Measurements from ENCODE around the gene CORT. TPM values are rescaled to one million over a fixed set of nuclear protein-coding genes. Genes with fewer than 3 reads are reported as not detected.

CORT gene
- total RNA-seq, 1 experiment from 2014 or later, result 1.6 TPM

GRCh38 chr1:10440794-10441193 lies 9.0 kb upstream of the CORT start:
- ChIA-PET CTCF (no interaction called here), POLR2A (ENCODE audit: unreplicated experiment) (no interaction called here)
- Histone ChIP-seq H3K4me1 (replicated peaks; ENCODE audit: insufficient read depth) (no peaks in the 10 kb centered on the region), H3K36me3 (ENCODE audit: low read depth) (no peaks in the 10 kb centered on the region), H2AFZ (no peak overlapping the region), H3K27me3 (ENCODE audit: insufficient read depth, low read depth) (no peaks in the 10 kb centered on the region), H3K27ac (no peak overlapping the region), H3K4me2 (no peak overlapping the region), H4K20me1 (ENCODE audit: insufficient read depth) (no peaks in the 10 kb centered on the region), H3K9me3 (ENCODE audit: insufficient read depth, low read depth) (no peaks in the 10 kb centered on the region), H3K9me2 (ENCODE audit: insufficient read depth) (no peaks in the 10 kb centered on the region), H3F3A (ENCODE audit: insufficient read depth, low read depth) (no peaks in the 10 kb centered on the region), H3K4me3 (no peak overlapping the region), H3K79me2 (ENCODE audit: low read depth) (no peaks in the 10 kb centered on the region)
- DNase-seq, result no peak
- intact Hi-C loops (cut with micrococcal nuclease; ENCODE audit: unreplicated experiment), result no loop called here
- no peak for TF ChIP-seq EZH2 (IDR thresholded peaks at IDR 0.05; ENCODE audit: low read depth)
- TF ChIP-seq, protein P1, sequence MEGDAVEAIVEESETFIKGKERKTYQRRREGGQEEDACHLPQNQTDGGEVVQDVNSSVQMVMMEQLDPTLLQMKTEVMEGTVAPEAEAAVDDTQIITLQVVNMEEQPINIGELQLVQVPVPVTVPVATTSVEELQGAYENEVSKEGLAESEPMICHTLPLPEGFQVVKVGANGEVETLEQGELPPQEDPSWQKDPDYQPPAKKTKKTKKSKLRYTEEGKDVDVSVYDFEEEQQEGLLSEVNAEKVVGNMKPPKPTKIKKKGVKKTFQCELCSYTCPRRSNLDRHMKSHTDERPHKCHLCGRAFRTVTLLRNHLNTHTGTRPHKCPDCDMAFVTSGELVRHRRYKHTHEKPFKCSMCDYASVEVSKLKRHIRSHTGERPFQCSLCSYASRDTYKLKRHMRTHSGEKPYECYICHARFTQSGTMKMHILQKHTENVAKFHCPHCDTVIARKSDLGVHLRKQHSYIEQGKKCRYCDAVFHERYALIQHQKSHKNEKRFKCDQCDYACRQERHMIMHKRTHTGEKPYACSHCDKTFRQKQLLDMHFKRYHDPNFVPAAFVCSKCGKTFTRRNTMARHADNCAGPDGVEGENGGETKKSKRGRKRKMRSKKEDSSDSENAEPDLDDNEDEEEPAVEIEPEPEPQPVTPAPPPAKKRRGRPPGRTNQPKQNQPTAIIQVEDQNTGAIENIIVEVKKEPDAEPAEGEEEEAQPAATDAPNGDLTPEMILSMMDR (conservative IDR thresholded peaks at IDR 0.05), result no peak
- no TSS peak for BruUV-seq (replicated peaks)

GRCh38 chr1:10444248-10444647 lies 5.6 kb upstream of the CORT start:
- no peak for DNase-seq
- Histone ChIP-seq H2AFZ (no peak overlapping the region), H3F3A (ENCODE audit: insufficient read depth, low read depth) (no peaks in the 10 kb centered on the region), H3K27me3 (ENCODE audit: insufficient read depth, low read depth) (no peaks in the 10 kb centered on the region), H3K4me2 (no peak overlapping the region), H3K4me3 (no peak overlapping the region), H3K4me1 (replicated peaks; ENCODE audit: insufficient read depth) (no peaks in the 10 kb centered on the region), H4K20me1 (ENCODE audit: insufficient read depth) (no peaks in the 10 kb centered on the region), H3K9me2 (ENCODE audit: insufficient read depth) (no peaks in the 10 kb centered on the region), H3K36me3 (ENCODE audit: low read depth) (no peaks in the 10 kb centered on the region), H3K79me2 (ENCODE audit: low read depth) (no peaks in the 10 kb centered on the region), H3K9me3 (ENCODE audit: insufficient read depth, low read depth) (no peaks in the 10 kb centered on the region), H3K27ac (no peak overlapping the region)
- CTCF ChIA-PET, result interaction anchor here (0.6 kb wide), 1 partner anchor 21 kb away, joined by 9 read pairs; no protein-coding TSS in a partner anchor
- POLR2A ChIA-PET (ENCODE audit: unreplicated experiment), result no interaction called here
- intact Hi-C loops (cut with micrococcal nuclease; ENCODE audit: unreplicated experiment), result no loop called here
- TF ChIP-seq, protein P1 (conservative IDR thresholded peaks at IDR 0.05), result no peak
- TF ChIP-seq EZH2 (IDR thresholded peaks at IDR 0.05; ENCODE audit: low read depth), result no peak
- no TSS peak for BruUV-seq (replicated peaks)

- H3K9me3 ChIP-seq (ENCODE audit: insufficient read depth, low read depth), result no peaks in the 10 kb centered on the region
- no peak overlapping the region for H3K4me2 ChIP-seq
- no peaks in the 10 kb centered on the region for H3K27me3 ChIP-seq (ENCODE audit: insufficient read depth, low read depth)
- ChIA-PET CTCF (interaction anchor here (0.6 kb wide), 1 partner anchor 21 kb away, joined by 9 read pairs; no protein-coding TSS in a partner anchor), POLR2A (ENCODE audit: unreplicated experiment) (no interaction called here)
- H3K36me3 ChIP-seq (ENCODE audit: low read depth), result no peaks in the 10 kb centered on the region
- H3F3A ChIP-seq (ENCODE audit: insufficient read depth, low read depth), result no peaks in the 10 kb centered on the region
- no peak for DNase-seq
- no TSS peak for BruUV-seq (replicated peaks)
- no peak overlapping the region for H2AFZ ChIP-seq
- no peak for TF ChIP-seq EZH2 (IDR thresholded peaks at IDR 0.05; ENCODE audit: low read depth)
- TF ChIP-seq, protein P1 (conservative IDR thresholded peaks at IDR 0.05), result no peak
- intact Hi-C loops (cut with micrococcal nuclease; ENCODE audit: unreplicated experiment), result no loop called here
- no peaks in the 10 kb centered on the region for H4K20me1 ChIP-seq (ENCODE audit: insufficient read depth)
- H3K4me1 ChIP-seq (replicated peaks; ENCODE audit: insufficient read depth), result no peaks in the 10 kb centered on the region
- no peaks in the 10 kb centered on the region for H3K9me2 ChIP-seq (ENCODE audit: insufficient read depth)
- H3K79me2 ChIP-seq (ENCODE audit: low read depth), result no peaks in the 10 kb centered on the region
- H3K4me3 ChIP-seq, result no peak overlapping the region
- H3K27ac ChIP-seq, result no peak overlapping the region
Observed at GRCh38 chr1:10444795-10445397, 4.9 kb upstream of the CORT start.

All from PC-9 (cell line).